ENCODE measurements around the gene PRMT9. TPM values are rescaled to one million over a fixed set of nuclear protein-coding genes. Genes with fewer than 3 reads are reported as not detected.

PRMT9 gene
- total RNA-seq, 1 donor from 2014 or later, result 15.9 TPM

- no peak for DNase-seq (ENCODE audit: extremely low read depth, low read depth, low spot score)
These were observed 1.2 kb downstream of the PRMT9 start for GRCh38 chr4:147682755-147683154.

- no peak for DNase-seq (ENCODE audit: extremely low read depth, low read depth, low spot score)
These were observed 5.0 kb downstream of the PRMT9 start for GRCh38 chr4:147678796-147679549.

DNA sequence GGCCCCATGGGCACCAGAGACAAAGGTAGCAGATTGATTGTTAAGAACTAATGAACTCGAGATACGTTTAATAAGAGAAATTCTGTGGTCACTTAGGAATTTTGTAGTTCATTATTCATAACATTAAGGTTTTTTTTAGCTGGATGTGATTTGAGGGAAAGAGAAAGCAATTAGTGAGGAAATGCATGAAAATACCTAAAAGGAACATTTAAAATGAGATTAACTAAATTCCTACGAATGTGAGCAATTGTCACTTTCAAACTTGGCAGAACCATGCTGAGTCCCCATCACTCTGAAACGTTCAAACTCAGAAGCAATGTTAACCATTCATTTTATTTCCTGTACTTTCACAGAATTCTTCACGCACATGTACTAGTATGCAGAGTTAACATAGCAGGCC is 5.9 kb downstream of the PRMT9 start:
- no peak for DNase-seq (ENCODE audit: extremely low read depth, low read depth, low spot score)

DNA sequence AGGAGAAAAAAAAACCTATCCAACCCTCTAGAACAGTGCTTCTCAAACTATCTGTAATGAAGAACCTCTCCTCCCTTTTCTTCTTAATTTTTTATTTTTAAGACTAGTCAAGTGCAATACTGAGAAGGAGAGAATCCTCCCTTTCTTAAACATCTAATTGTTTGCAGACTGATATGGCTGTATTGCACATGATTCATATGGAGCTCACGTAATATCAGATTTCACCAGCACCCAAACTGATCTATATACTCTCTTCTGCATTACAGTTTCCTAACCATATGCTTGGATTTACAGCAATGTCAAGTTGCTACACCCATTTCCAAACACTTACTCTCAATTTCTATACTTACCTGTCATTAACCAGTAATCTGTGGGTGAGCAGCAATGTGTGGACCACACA is 9.5 kb downstream of the PRMT9 start:
- no peak for DNase-seq (ENCODE audit: extremely low read depth, low read depth, low spot score)

DNA sequence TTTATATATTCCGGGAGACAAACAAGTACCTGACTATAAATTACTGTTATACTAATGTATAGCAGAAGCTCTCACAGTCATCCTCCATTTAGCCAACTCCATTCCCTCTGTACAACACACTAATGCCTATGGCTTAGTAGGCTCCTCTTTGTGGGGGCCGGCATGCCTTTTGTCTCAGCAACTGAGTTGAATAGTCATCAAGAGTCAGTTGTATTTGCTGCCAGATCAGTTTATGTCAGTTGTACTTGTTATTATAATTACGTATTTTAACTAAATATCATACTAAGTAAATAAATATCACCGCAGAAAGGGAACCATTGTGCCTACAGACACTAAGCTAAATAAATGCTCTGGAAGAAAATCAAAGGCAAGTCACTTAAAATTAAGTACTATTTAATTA is 9.9 kb downstream of the PRMT9 start:
- DNase-seq (ENCODE audit: extremely low read depth, low read depth, low spot score), result no peak

- DNase-seq (ENCODE audit: extremely low read depth, low read depth, low spot score), result no peak
These were observed 25.5 kb downstream of the PRMT9 start for GRCh38 chr4:147658501-147658900.

GRCh38 chr4:147655639-147656038 is 28.3 kb downstream of the PRMT9 start:
- DNase-seq (ENCODE audit: extremely low read depth, low read depth, low spot score), result no peak

- DNase-seq (ENCODE audit: extremely low read depth, low read depth, low spot score), result no peak
These were observed 32.4 kb downstream of the PRMT9 start for GRCh38 chr4:147651563-147651962.

GRCh38 chr4:147648656-147649055 is 35.3 kb downstream of the PRMT9 start:
- DNase-seq (ENCODE audit: extremely low read depth, low read depth, low spot score), result no peak

GRCh38 chr4:147645099-147645498 is 38.9 kb downstream of the PRMT9 start:
- DNase-seq (ENCODE audit: extremely low read depth, low read depth, low spot score), result no peak

DNA sequence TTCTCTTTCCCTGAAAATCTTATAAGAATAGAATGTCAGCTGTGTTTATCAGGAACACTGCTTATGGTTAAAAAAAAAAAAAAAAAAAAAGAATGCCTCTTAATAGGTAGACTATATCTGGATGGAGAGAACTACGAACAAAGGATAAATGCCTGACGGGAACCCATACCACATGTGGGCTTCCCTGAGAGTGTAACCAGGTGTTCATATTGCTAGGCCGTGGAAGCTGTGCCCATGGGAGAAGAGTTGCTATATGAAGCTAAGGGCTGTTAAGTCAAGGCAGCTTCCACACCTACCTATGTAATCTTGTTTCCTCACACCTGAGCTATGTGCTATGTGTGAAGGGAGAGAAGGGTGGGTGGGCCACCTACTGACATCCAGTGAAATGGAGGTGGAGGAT is 39.5 kb downstream of the PRMT9 start:
- DNase-seq (ENCODE audit: extremely low read depth, low read depth, low spot score), result no peak

- DNase-seq (ENCODE audit: extremely low read depth, low read depth, low spot score), result no peak
These were observed 40.3 kb downstream of the PRMT9 start for GRCh38 chr4:147643616-147644015.

DNA sequence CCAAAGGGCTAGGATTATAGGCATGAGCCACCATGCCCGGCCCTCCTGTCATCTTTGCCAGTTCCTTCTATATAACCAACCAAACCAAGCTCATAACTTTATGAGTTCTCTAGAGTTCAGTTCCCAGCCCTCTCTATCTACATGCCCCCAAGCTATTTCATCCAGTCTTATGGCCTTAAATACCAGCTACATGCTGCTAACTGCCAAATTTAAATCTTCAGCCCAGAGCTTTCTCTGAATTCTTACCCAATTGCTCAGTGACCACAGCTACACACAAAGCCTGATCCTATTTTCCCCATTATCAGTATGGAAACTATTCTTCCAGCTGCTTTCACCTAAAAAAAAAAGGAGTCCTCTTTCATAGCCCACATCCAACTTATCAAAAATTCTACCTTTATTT is 43.6 kb downstream of the PRMT9 start:
- DNase-seq (ENCODE audit: extremely low read depth, low read depth, low spot score), result no peak

DNA sequence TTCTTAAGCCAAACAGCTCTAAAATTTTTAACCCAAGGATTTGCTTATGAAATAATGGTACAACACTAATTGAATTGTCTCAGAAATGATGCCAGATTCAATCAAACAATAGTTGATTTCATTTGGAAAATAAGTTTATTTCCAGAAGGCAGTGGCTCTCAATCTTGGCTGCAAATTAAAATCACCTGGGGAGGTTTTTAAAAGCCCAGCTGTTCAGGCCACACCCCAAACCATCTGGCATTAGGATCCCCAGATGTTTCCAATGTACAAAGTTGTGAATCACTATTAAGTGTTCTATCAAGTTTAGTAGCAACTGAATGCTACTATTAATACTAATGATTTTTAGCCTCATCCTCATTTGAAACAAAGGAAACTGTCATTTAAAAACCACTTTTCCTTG is 44.6 kb downstream of the PRMT9 start:
- no peak for DNase-seq (ENCODE audit: extremely low read depth, low read depth, low spot score)

- DNase-seq (ENCODE audit: extremely low read depth, low read depth, low spot score), result no peak
These were observed 45.0 kb downstream of the PRMT9 start for GRCh38 chr4:147638942-147639341.

GRCh38 chr4:147638365-147638764 is 45.6 kb downstream of the PRMT9 start:
- no peak for DNase-seq (ENCODE audit: extremely low read depth, low read depth, low spot score)

DNA sequence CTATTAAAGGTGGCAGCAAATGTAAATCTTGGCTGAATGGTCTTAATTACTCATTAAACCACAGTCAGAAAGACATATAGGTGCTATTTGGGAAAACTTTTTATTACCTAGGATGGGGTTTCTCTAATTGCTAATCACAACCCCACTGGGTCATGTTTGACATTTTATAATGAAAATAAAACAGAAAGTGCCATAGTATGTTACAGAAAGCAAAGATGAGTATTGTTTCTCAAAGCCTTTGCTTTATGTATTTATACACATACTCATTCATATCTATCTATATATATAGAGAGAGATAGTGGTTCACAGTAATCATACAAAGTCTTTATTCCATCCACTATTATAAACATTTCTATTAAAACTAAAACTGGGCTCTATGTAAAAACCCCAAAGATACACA is 48.6 kb downstream of the PRMT9 start:
- no peak for DNase-seq (ENCODE audit: extremely low read depth, low read depth, low spot score)

DNA sequence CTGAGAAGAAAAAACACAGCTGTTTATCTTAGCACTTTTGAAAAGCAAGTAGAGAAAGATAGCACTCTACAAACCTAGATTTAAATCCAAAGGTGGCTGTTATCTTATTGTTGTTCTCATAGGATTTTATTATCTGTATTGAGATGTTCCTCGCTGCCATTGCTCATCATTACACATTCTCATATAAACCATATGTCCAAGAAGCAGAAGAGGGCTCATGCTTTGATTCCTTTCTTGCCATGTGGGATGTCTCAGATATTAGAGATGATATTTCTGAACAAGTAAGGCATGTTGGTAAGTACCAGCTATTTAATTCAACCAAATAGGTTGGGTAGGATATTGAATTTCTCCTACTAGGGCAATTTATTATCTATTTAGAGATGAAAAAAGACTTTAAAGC is 50.3 kb downstream of the PRMT9 start:
- DNase-seq (ENCODE audit: extremely low read depth, low read depth, low spot score), result no peak

DNA sequence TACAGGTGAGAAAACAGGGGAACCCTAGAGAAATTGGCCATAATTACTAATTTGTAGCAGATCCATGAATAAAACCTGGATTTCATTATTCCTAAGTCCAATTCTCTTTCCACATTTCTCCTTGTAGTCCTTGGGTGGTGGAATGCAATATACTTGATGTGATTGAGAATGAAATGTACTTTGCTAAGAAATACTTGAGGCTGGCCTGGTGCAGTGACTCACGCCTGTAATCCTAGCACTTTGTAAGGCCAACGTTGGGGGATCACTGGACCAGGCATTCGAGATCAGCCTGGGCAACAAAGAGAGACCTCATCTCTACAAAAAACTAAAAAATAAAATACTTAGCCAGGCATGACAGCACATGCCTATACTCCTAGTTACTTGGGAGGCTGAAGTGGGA is 50.9 kb downstream of the PRMT9 start:
- no peak for DNase-seq (ENCODE audit: extremely low read depth, low read depth, low spot score)

DNA sequence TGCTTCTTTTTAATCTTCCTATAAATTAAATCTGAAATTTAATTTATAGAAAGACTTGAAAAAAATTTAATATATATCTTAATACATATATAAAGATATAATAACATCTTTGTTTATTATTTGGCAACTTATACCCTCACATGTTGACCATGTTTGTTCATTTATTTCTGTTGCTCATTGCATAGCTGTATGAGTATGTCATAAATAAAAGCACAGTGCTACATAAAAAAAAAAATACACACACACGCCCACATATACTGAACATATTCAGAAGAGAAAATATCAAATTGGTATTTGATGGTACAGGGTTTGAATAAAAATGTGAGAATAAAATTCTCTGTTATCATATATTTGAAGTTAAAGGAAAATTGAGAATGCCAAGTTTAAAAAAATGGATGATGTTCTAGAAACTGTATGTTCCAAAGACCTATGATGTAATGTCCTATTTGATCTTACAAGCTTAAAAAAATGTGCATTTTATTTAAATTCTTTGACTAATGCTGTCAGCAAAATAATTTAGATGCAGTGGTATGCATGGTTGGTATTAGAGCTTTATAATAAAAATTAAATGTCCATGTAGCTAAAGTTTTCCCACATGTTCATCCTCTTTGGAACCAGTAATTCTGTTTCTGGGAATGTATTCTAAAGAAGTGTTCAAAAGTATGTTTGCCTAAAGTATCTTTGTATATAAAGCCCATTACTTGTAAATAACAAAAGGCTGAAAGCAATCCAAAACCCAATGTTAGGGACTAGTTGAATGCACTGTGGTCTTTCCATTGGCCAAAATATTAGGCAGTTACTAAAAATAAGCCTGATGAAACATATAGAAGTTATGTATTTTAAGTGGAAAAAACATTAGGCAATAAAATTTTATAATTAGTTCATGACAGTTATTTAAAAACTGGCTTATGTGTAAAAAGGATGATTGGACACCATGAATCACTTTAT is 53.9 kb downstream of the PRMT9 start:
- DNase-seq (ENCODE audit: extremely low read depth, low read depth, low spot score), result no peak

DNA sequence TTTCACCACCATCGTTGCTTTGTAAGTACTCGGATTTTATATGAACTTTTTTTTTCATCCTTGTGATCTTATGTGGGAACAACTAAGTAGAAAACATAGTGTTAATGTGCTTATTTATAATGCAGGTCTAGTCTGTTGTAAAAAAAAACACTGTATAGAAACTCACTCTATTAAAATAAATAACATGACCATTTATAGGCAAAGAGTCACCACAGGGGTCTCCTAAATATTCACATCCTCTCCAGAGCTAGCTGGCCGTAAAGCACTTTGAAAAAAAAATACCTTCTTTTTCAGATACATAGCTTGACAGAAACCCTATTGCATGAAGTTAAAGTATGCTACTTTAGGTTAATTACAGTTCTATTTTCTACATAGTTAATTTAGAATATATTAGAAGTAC is 55.5 kb downstream of the PRMT9 start:
- no peak for DNase-seq (ENCODE audit: extremely low read depth, low read depth, low spot score)

DNA sequence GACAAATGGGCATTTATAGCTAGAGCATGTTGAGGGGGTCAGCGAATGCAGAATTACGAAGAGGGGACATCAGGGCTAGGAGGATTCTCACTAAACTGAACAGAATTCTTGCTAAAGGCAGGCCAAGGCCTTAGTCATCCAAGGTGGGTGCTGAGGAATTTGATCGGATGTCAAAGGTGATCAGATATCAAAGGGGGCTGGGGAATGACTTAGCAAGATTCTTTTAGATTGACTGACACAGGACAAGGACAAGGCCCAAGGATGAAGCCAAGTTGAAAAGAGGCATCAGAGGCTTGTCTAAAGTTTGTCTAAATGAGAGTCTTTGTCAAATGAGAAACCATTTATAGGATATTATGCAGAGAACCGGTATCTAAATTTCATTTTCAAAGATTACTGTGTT is 57.1 kb downstream of the PRMT9 start:
- DNase-seq (ENCODE audit: extremely low read depth, low read depth, low spot score), result no peak
